Fibroblast of lung (primary cell): ENCODE data around the gene MCFD2.

Source experiments
- EZH2 ChIP-seq: IDR thresholded peaks from 2 replicates; pipeline ENCODE4 v1.5.1; 2012; ENCODE audit warnings: low read length, control low read depth, mild to moderate bottlenecking; ENCODE audit errors: missing control alignments
- TF ChIP-seq, protein P1 (sequence below), 2 donors: IDR thresholded peaks in 1 of 2; conservative IDR thresholded peaks in 1 of 2; 1 replicate in 1 of 2; 2 replicates in 1 of 2; pipeline ENCODE4 v1.5.1; 2011 to 2012; ENCODE audit warnings: low read length in 2 of 2, control low read depth in 1 of 2, inconsistent platforms in 1 of 2, low read depth in 1 of 2, mild to moderate bottlenecking in 1 of 2

- TF ChIP-seq, protein P1, sequence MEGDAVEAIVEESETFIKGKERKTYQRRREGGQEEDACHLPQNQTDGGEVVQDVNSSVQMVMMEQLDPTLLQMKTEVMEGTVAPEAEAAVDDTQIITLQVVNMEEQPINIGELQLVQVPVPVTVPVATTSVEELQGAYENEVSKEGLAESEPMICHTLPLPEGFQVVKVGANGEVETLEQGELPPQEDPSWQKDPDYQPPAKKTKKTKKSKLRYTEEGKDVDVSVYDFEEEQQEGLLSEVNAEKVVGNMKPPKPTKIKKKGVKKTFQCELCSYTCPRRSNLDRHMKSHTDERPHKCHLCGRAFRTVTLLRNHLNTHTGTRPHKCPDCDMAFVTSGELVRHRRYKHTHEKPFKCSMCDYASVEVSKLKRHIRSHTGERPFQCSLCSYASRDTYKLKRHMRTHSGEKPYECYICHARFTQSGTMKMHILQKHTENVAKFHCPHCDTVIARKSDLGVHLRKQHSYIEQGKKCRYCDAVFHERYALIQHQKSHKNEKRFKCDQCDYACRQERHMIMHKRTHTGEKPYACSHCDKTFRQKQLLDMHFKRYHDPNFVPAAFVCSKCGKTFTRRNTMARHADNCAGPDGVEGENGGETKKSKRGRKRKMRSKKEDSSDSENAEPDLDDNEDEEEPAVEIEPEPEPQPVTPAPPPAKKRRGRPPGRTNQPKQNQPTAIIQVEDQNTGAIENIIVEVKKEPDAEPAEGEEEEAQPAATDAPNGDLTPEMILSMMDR (conservative IDR thresholded peaks at IDR 0.05 in 1 of 2, IDR thresholded peaks at IDR 0.05 in 1 of 2; ENCODE audit: low read depth in 1 of 2, low read length in 2 of 2), result no peak
- no peak for TF ChIP-seq EZH2
Measured at GRCh38 chr2:46935071-46935470, 19.5 kb upstream of the MCFD2 start.
